Neural progenitor cell (in vitro differentiated cells): ENCODE measurements around the gene SOBP. TPM values are rescaled to one million over a fixed set of nuclear protein-coding genes. Genes with fewer than 3 reads are reported as not detected.
A peak's percentile ranks its signal among the peaks of the same experiment; 100 is the strongest.

Source experiments
- DNase-seq: peaks from one replicate; pipeline ENCODE4 v3.0.0-alpha.2; 2016; ENCODE audit warnings: low spot score
- H2AFZ ChIP-seq: fragments of 200-600 bp; sonication (generic); replicated peaks from 2 replicates; pipeline ENCODE4 v1.6.1; 2016; ENCODE audit warnings: antibody characterized with exemption
- H3F3A ChIP-seq: fragments of 200-600 bp; sonication (generic); 2 replicates; pipeline ENCODE4 v1.6.1; 2016; ENCODE audit warnings: antibody characterized with exemption, low read depth
- H3K27ac ChIP-seq: fragments of 200-600 bp; sonication (generic); 2 replicates; pipeline ENCODE4 v1.5.1; 2016; ENCODE audit warnings: mild to moderate bottlenecking
- H3K27me3 ChIP-seq: fragments of 200-600 bp; sonication (generic); 2 replicates; pipeline ENCODE4 v1.6.1; 2016; ENCODE audit warnings: mild to moderate bottlenecking, moderate library complexity
- H3K36me3 ChIP-seq: fragments of 200-600 bp; sonication (generic); 2 replicates; pipeline ENCODE4 v1.5.1; 2016
- H3K4me1 ChIP-seq: fragments of 200-600 bp; sonication (generic); 2 replicates; pipeline ENCODE4 v1.6.1; 2016; ENCODE audit warnings: mixed run types
- H3K4me2 ChIP-seq: fragments of 200-600 bp; sonication (generic); 2 replicates; pipeline ENCODE4 v1.6.1; 2016
- H3K4me3 ChIP-seq: fragments of 200-600 bp; sonication (generic); 2 replicates; pipeline ENCODE4 v1.5.1; 2016
- H3K79me2 ChIP-seq: fragments of 200-600 bp; sonication (generic); 2 replicates; pipeline ENCODE4 v1.6.1; 2016; ENCODE audit warnings: low read depth
- H3K9ac ChIP-seq: fragments of 200-600 bp; sonication (generic); 2 replicates; pipeline ENCODE4 v1.6.1; 2016
- H3K9me3 ChIP-seq: fragments of 200-600 bp; sonication (generic); 2 replicates; pipeline ENCODE4 v1.5.1; 2016; ENCODE audit warnings: low read depth
- H4K20me1 ChIP-seq: fragments of 200-600 bp; sonication (generic); 2 replicates; pipeline ENCODE4 v1.6.1; 2016; ENCODE audit warnings: low read depth
- H3K27ac Mint-ChIP-seq: 3 replicates; pipeline ENCODE4 v1.8.0; 2021; ENCODE audit warnings: mixed read lengths
- H3K27me3 Mint-ChIP-seq: 2 replicates; pipeline ENCODE4 v1.8.0; 2022; ENCODE audit warnings: low read depth, mild to moderate bottlenecking, inconsistent platforms, moderate library complexity, mixed read lengths; ENCODE audit not compliant: insufficient read depth
- H3K36me3 Mint-ChIP-seq: 3 replicates; pipeline ENCODE4 v1.8.0; 2021; ENCODE audit warnings: mixed read lengths
- H3K4me1 Mint-ChIP-seq: 3 replicates; pipeline ENCODE4 v1.8.0; 2021; ENCODE audit warnings: mixed read lengths
- H3K4me3 Mint-ChIP-seq: 3 replicates; pipeline ENCODE4 v1.8.0; 2021; ENCODE audit warnings: mild to moderate bottlenecking, moderate library complexity, mixed read lengths
- H3K9me3 Mint-ChIP-seq: 3 replicates; pipeline ENCODE4 v1.8.0; 2020; ENCODE audit warnings: mixed read lengths
- EZH2 ChIP-seq: fragments of 200-600 bp; sonication (generic); IDR thresholded peaks from 2 replicates; pipeline ENCODE4 v1.6.1; 2017; ENCODE audit warnings: antibody characterized with exemption, mild to moderate bottlenecking, moderate library complexity
- EZH2phosphoT487 ChIP-seq: fragments of 200-600 bp; sonication (generic); IDR thresholded peaks from 2 replicates; pipeline ENCODE4 v1.6.1; 2017; ENCODE audit warnings: antibody characterized with exemption
- total RNA-seq: library from RNA; depleted of rRNA; stranded (reverse); fragments of >200 nt; gene quantifications from 2 replicates; pipeline ENCODE4 v1.2.3, GENCODE V29; 2015; ENCODE audit warnings: low replicate concordance
- TF ChIP-seq, protein P1 (sequence below): fragments of 200-600 bp; sonication (generic); IDR thresholded peaks from 2 replicates; pipeline ENCODE4 v1.5.1; 2017; ENCODE audit warnings: antibody characterized with exemption, mild to moderate bottlenecking

The SOBP gene
- total RNA-seq, 1 donor from 2014 or later: 12.6 TPM

DNA sequence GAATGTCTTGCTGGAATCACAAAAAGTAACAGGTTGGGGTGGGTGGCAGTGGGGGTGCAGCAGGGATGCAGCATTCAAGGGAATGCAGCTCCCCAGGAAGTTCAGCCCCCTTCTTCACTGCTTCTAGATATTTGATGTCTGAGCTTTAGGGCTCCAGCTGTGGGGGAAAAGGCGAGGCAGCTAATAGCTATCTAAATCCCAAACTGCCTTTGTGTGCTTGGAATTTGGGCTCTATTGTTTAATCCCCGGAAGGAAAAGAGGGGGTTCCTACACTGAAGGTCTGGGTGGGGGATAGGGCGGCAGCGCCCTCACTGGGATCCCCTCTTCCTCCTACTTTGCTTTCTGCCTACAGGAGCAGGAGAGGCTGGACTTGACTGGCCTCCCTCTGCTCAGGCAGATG is 116.5 kb downstream of the SOBP start:
- H3K4me1 ChIP-seq: peaks cover 88% of the 10 kb centered on the region
- peaks cover 40% of the 10 kb centered on the region for H4K20me1 ChIP-seq
- H3K27ac ChIP-seq: no peak overlapping the region
- TF ChIP-seq, protein P1, sequence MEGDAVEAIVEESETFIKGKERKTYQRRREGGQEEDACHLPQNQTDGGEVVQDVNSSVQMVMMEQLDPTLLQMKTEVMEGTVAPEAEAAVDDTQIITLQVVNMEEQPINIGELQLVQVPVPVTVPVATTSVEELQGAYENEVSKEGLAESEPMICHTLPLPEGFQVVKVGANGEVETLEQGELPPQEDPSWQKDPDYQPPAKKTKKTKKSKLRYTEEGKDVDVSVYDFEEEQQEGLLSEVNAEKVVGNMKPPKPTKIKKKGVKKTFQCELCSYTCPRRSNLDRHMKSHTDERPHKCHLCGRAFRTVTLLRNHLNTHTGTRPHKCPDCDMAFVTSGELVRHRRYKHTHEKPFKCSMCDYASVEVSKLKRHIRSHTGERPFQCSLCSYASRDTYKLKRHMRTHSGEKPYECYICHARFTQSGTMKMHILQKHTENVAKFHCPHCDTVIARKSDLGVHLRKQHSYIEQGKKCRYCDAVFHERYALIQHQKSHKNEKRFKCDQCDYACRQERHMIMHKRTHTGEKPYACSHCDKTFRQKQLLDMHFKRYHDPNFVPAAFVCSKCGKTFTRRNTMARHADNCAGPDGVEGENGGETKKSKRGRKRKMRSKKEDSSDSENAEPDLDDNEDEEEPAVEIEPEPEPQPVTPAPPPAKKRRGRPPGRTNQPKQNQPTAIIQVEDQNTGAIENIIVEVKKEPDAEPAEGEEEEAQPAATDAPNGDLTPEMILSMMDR: no peak
- no peak for TF ChIP-seq EZH2phosphoT487
- no peak for TF ChIP-seq EZH2
- H3K79me2 ChIP-seq: no peaks in the 10 kb centered on the region
- H3K4me3 ChIP-seq: no peak overlapping the region
- peaks cover 2% of the 10 kb centered on the region for H3K27me3 Mint-ChIP-seq
- H3K9me3 Mint-ChIP-seq: no peaks in the 10 kb centered on the region
- H2AFZ ChIP-seq: no peak overlapping the region
- H3K27ac Mint-ChIP-seq: peak overlapping the region; percentile 52
- H3K4me3 Mint-ChIP-seq: no peak overlapping the region
- H3K4me1 Mint-ChIP-seq: peaks cover 88% of the 10 kb centered on the region
- H3K36me3 Mint-ChIP-seq: peaks cover 1% of the 10 kb centered on the region
- peaks cover 45% of the 10 kb centered on the region for H3F3A ChIP-seq
- no peaks in the 10 kb centered on the region for H3K9me3 ChIP-seq
- peak; percentile 68 for DNase-seq
- no peaks in the 10 kb centered on the region for H3K36me3 ChIP-seq
- H3K27me3 ChIP-seq: no peaks in the 10 kb centered on the region
- peak overlapping the region; percentile 42 for H3K4me2 ChIP-seq
- H3K9ac ChIP-seq: no peak overlapping the region

GRCh38 chr6:107607116-107607515 is 117.2 kb downstream of the SOBP start:
- H3K4me1 Mint-ChIP-seq: peaks cover 88% of the 10 kb centered on the region
- no peak overlapping the region for H3K27ac Mint-ChIP-seq
- TF ChIP-seq EZH2phosphoT487: no peak
- TF ChIP-seq EZH2: no peak
- TF ChIP-seq, protein P1: no peak
- H2AFZ ChIP-seq: no peak overlapping the region
- H3K27me3 ChIP-seq: no peaks in the 10 kb centered on the region
- H3K4me2 ChIP-seq: no peak overlapping the region
- H3K9ac ChIP-seq: no peak overlapping the region
- peaks cover 1% of the 10 kb centered on the region for H3K36me3 Mint-ChIP-seq
- H3K27ac ChIP-seq: no peak overlapping the region
- H3K4me3 ChIP-seq: no peak overlapping the region
- H3F3A ChIP-seq: peaks cover 50% of the 10 kb centered on the region
- peak overlapping the region; percentile 38 for H3K4me3 Mint-ChIP-seq
- no peak for DNase-seq
- H3K9me3 ChIP-seq: no peaks in the 10 kb centered on the region
- H3K79me2 ChIP-seq: no peaks in the 10 kb centered on the region
- no peaks in the 10 kb centered on the region for H3K27me3 Mint-ChIP-seq
- no peaks in the 10 kb centered on the region for H3K9me3 Mint-ChIP-seq
- H3K4me1 ChIP-seq: peaks cover 88% of the 10 kb centered on the region
- H3K36me3 ChIP-seq: no peaks in the 10 kb centered on the region
- H4K20me1 ChIP-seq: peaks cover 43% of the 10 kb centered on the region

DNA sequence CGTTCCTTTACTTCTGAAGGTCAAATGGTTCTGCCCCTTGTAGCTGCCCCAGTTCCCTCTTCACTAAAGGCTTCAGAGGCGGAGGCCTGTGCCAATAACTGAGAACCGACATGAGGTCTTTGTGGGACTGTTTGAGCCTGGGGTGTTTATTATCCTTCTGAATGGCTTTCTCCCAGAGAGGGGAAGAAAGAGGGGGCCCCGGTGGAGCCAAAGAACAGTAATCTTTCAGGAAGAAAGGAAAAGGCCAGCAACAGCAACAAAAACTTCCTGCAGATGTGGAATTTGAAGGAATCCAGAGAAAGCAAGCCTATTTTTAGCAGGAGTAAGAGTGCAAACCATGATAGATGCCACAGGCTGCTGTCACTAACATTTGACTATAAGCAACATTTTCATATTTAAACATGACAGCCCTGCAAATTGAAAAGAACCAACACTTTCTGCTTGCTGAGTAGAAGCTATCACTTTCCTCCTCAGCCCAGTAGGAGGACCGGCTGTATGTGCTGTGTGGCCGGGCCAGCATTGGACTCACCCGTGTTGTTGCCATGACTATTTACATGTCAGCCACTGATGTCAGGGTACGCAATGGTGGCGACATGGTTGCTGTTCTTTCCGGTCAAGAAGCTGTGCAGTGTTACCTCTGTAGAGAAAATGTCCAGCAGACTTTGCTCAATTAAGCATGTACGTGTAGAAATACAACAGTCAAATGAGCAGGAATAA is 121.3 kb downstream of the SOBP start:
- TF ChIP-seq EZH2: no peak
- TF ChIP-seq, protein P1: no peak
- TF ChIP-seq EZH2phosphoT487: peak; percentile 35
- Histone ChIP-seq H3K4me3 (peak overlapping the region; percentile 36), H3K9me3 (no peaks in the 10 kb centered on the region), H3K27me3 (no peaks in the 10 kb centered on the region), H3K79me2 (peaks cover 10% of the 10 kb centered on the region), H4K20me1 (peaks cover 28% of the 10 kb centered on the region), H3F3A (peaks cover 44% of the 10 kb centered on the region), H3K27ac (peak overlapping the region; percentile 60), H2AFZ (no peak overlapping the region), H3K9ac (no peak overlapping the region), H3K4me2 (peak overlapping the region; percentile 78), H3K4me1 (peaks cover 73% of the 10 kb centered on the region), H3K36me3 (no peaks in the 10 kb centered on the region)
- Mint-ChIP-seq H3K27ac (peak overlapping the region; percentile 97), H3K4me3 (peak overlapping the region; percentile 68), H3K27me3 (peaks cover 3% of the 10 kb centered on the region), H3K9me3 (no peaks in the 10 kb centered on the region), H3K36me3 (peaks cover 1% of the 10 kb centered on the region), H3K4me1 (peaks cover 86% of the 10 kb centered on the region)
- peak; percentile 81 for DNase-seq
